Activated naive CD4-positive, alpha-beta T cell treated with anti-CD3 and anti-CD28 coated beads, Interleukin-2, amount 10 ng/mL, durations not matched to agents 7 days and 5 days (primary cell): Measurements from ENCODE around the gene TDP2.
"Not testable (repeated sequence)": the region's sequence is repeated elsewhere in the genome, so short reads cannot be mapped to it uniquely, and the experiment has no call there.

Source experiments
- CTCF ChIA-PET: fragments of 350-600 bp; sonication (Branson Sonifier 250); formaldehyde crosslinking; loops from one replicate; lab custom pipeline; 2021; ENCODE audit warnings: antibody characterized with exemption; lab: Charles Lee
- DNase-seq: peaks from one replicate; pipeline ENCODE4 v3.0.0-alpha.2; 2020
- H3K27ac Mint-ChIP-seq: one replicate; pipeline ENCODE4 v1.8.0; 2021; ENCODE audit warnings: mild to moderate bottlenecking, moderate library complexity, mixed read lengths
- H3K27me3 Mint-ChIP-seq: one replicate; pipeline ENCODE4 v1.8.0; 2021; ENCODE audit warnings: mild to moderate bottlenecking, mixed read lengths
- H3K36me3 Mint-ChIP-seq: one replicate; pipeline ENCODE4 v1.8.0; 2021; ENCODE audit warnings: mixed read lengths
- H3K4me1 Mint-ChIP-seq: one replicate; pipeline ENCODE4 v1.8.0; 2021; ENCODE audit warnings: mixed read lengths
- H3K4me3 Mint-ChIP-seq: one replicate; pipeline ENCODE4 v1.8.0; 2021; ENCODE audit warnings: mild to moderate bottlenecking, moderate library complexity, mixed read lengths
- H3K9me3 Mint-ChIP-seq: one replicate; pipeline ENCODE4 v1.8.0; 2021; ENCODE audit warnings: mixed read lengths

TDP2 gene

GRCh38 chr6:24692415-24692814 lies 25.7 kb upstream of the TDP2 start:
- Mint-ChIP-seq H3K4me1 (peaks cover 10% of the 10 kb centered on the region), H3K9me3 (no peaks in the 10 kb centered on the region), H3K27ac (no peak overlapping the region), H3K27me3 (no peaks in the 10 kb centered on the region), H3K4me3 (no peak overlapping the region), H3K36me3 (peaks cover under 1% of the 10 kb centered on the region)
- CTCF ChIA-PET: interaction anchor here (1.1 to 2.0 kb wide), 3 partner anchors 109 to 334 kb away, joined by 3 to 6 read pairs (median 4); no protein-coding TSS in a partner anchor
- DNase-seq: no peak

DNA sequence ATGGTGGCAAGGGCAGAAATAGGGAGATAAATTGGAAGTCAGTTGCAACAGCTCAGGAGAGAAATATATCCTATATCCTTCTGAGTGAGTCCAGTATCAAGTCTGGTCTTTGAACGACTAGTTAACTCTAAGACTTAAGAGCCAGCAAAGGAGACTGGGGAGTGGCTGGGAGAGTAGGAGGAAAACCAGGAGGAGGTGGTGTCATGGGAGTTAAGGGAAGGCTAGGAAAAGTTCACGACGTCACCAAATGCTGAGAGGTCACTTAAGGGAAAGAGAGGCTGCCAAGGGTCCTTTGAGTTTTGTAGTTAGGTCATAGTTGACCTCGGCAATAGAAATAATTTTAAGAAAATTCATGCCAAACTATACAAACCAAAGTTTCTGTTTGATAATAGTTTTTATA lies 25.3 kb upstream of the TDP2 start:
- no peaks in the 10 kb centered on the region for H3K27me3 Mint-ChIP-seq
- no peak overlapping the region for H3K4me3 Mint-ChIP-seq
- no peak overlapping the region for H3K27ac Mint-ChIP-seq
- peaks cover 3% of the 10 kb centered on the region for H3K36me3 Mint-ChIP-seq
- CTCF ChIA-PET: interaction anchor here (1.1 to 2.0 kb wide), 3 partner anchors 108 to 334 kb away, joined by 3 to 6 read pairs (median 4); no protein-coding TSS in a partner anchor
- H3K4me1 Mint-ChIP-seq: peaks cover 10% of the 10 kb centered on the region
- H3K9me3 Mint-ChIP-seq: no peaks in the 10 kb centered on the region
- no peak for DNase-seq

- Mint-ChIP-seq H3K27me3 (no peaks in the 10 kb centered on the region), H3K4me3 (no peak overlapping the region), H3K4me1 (peaks cover 10% of the 10 kb centered on the region), H3K36me3 (peaks cover 3% of the 10 kb centered on the region), H3K9me3 (no peaks in the 10 kb centered on the region), H3K27ac (no peak overlapping the region)
- no peak for DNase-seq
- CTCF ChIA-PET: interaction anchor here (1.1 to 2.0 kb wide), 3 partner anchors 108 to 334 kb away, joined by 3 to 6 read pairs (median 4); no protein-coding TSS in a partner anchor
Measured at GRCh38 chr6:24691550-24691949, 24.9 kb upstream of the TDP2 start.

GRCh38 chr6:24690593-24690992 lies 23.9 kb upstream of the TDP2 start:
- H3K4me1 Mint-ChIP-seq: peaks cover 10% of the 10 kb centered on the region
- no peaks in the 10 kb centered on the region for H3K9me3 Mint-ChIP-seq
- no peak for DNase-seq
- H3K27me3 Mint-ChIP-seq: no peaks in the 10 kb centered on the region
- peaks cover 3% of the 10 kb centered on the region for H3K36me3 Mint-ChIP-seq
- no peak overlapping the region for H3K27ac Mint-ChIP-seq
- CTCF ChIA-PET: no interaction called here
- no peak overlapping the region for H3K4me3 Mint-ChIP-seq

GRCh38 chr6:24689964-24690363 lies 23.3 kb upstream of the TDP2 start:
- H3K4me3 Mint-ChIP-seq: no peak overlapping the region
- peaks cover 10% of the 10 kb centered on the region for H3K4me1 Mint-ChIP-seq
- no peaks in the 10 kb centered on the region for H3K27me3 Mint-ChIP-seq
- H3K9me3 Mint-ChIP-seq: no peaks in the 10 kb centered on the region
- CTCF ChIA-PET: interaction anchor here (1.3 kb wide), 1 partner anchor 106 kb away, joined by 7 read pairs; no protein-coding TSS in a partner anchor
- no peak for DNase-seq
- H3K27ac Mint-ChIP-seq: no peak overlapping the region
- peaks cover 3% of the 10 kb centered on the region for H3K36me3 Mint-ChIP-seq

- no peak overlapping the region for H3K4me3 Mint-ChIP-seq
- no peak overlapping the region for H3K27ac Mint-ChIP-seq
- DNase-seq: no peak
Measured at GRCh38 chr6:24686946-24687345, 20.2 kb upstream of the TDP2 start.

GRCh38 chr6:24686408-24686807 lies 19.7 kb upstream of the TDP2 start:
- CTCF ChIA-PET: no interaction called here
- Mint-ChIP-seq H3K4me1 (no peaks in the 10 kb centered on the region), H3K27ac (no peak overlapping the region)

More at GRCh38 chr6:24686946-24687345, 20.2 kb upstream of the TDP2 start:
- CTCF ChIA-PET: no interaction called here
- no peaks in the 10 kb centered on the region for H3K9me3 Mint-ChIP-seq
- H3K27me3 Mint-ChIP-seq: no peaks in the 10 kb centered on the region
- H3K36me3 Mint-ChIP-seq: peaks cover 3% of the 10 kb centered on the region
- H3K4me1 Mint-ChIP-seq: peaks cover 2% of the 10 kb centered on the region

DNA sequence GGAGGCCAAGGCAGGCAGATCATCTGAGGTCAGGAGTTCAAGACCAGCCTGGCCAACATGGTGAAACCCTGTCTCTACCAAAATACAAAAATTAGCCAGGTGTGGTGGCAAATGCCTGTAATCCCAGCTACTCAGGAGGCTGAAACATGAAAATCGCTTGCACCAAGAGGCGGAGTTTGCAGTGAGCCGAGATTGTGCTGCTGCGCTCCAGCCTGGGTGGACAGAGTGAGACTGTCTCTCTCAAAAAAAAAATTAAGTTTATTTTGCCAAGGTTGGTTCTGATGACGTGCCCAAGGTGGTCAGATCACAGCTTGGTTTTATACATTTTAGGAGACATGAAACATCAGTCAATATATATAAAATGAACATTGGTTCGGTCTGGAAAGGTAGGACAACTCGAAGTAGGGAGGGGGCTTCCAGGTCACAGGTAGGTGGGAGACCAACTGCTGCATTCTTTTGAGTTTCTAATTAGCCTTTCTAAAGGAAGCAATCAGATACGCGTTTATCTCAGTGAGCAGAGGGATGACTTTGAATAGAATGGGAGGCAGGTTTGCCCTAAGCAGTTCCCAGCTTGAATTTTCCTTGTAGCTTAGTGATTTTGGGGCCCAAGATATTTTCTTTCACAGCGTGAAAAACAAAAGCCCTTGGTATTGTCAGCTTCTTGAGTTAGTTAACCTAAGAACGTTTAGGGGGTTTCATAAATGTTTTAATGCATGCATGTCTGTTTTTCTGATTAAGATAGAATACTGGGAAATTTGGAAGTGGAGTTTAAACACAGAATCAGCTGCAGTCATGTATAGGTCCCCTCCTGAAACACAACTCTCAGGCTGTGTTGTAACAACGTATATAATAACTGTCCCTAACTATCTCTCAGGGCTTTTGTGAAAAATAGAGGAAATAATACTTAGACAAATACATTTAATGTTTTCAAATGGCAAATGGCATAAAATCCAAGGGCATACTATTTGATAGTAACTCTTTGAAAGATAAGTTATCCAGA lies 16.9 kb upstream of the TDP2 start:
- no peaks in the 10 kb centered on the region for H3K4me1 Mint-ChIP-seq
- H3K36me3 Mint-ChIP-seq: peaks cover 3% of the 10 kb centered on the region
- CTCF ChIA-PET: interaction anchor here (1.6 kb wide), 1 partner anchor 102 kb away, joined by 3 read pairs; no protein-coding TSS in a partner anchor
- H3K4me3 Mint-ChIP-seq: no peak overlapping the region
- H3K27ac Mint-ChIP-seq: no peak overlapping the region
- DNase-seq: no peak
- no peaks in the 10 kb centered on the region for H3K9me3 Mint-ChIP-seq
- H3K27me3 Mint-ChIP-seq: no peaks in the 10 kb centered on the region

More at GRCh38 chr6:24686408-24686807, 19.7 kb upstream of the TDP2 start:
- no peaks in the 10 kb centered on the region for H3K27me3 Mint-ChIP-seq
- no peak overlapping the region for H3K4me3 Mint-ChIP-seq
- no peaks in the 10 kb centered on the region for H3K9me3 Mint-ChIP-seq
- DNase-seq: no peak
- H3K36me3 Mint-ChIP-seq: peaks cover 3% of the 10 kb centered on the region

- H3K27ac Mint-ChIP-seq: no peak overlapping the region
- H3K36me3 Mint-ChIP-seq: no peaks in the 10 kb centered on the region
- H3K9me3 Mint-ChIP-seq: peaks cover 1% of the 10 kb centered on the region
- H3K4me1 Mint-ChIP-seq: no peaks in the 10 kb centered on the region
- CTCF ChIA-PET: no interaction called here
- DNase-seq: no peak
- H3K27me3 Mint-ChIP-seq: no peaks in the 10 kb centered on the region
- no peak overlapping the region for H3K4me3 Mint-ChIP-seq
Measured at GRCh38 chr6:24680582-24680981, 13.9 kb upstream of the TDP2 start.

DNA sequence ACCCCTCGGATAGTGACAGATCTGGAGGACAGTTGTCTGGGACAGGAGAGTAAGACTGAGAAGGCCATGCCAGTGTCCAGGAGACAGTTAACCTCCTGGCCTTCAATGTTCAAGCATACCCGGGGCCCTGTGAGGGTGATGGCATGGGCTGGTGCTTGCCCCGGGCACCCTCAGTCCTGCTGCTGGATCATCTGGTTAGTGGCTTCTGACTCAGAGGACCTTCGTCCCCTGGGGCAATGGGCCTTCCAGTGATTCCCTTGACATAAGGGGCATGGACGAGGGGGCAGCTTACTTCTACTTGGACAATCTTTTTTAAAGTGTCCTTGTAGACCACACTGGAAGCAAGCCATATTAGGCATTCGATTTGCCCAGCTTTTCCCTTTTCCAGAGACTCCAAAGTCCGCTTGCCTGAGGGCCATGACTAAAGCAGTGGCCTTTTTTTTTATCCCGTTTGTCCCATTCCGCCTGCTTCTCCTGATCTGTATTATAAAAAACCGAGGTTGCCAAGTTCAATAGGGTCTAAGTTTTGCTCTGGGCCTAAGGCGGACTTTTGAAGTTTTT lies 12.2 kb upstream of the TDP2 start:
- H3K4me3 Mint-ChIP-seq, H3K27ac Mint-ChIP-seq, H3K9me3 Mint-ChIP-seq, DNase-seq, H3K4me1 Mint-ChIP-seq, CTCF ChIA-PET, H3K27me3 Mint-ChIP-seq, H3K36me3 Mint-ChIP-seq: not testable (repeated sequence)

- Mint-ChIP-seq H3K36me3 (peaks cover 31% of the 10 kb centered on the region), H3K27me3 (no peaks in the 10 kb centered on the region), H3K4me1 (peaks cover 8% of the 10 kb centered on the region), H3K9me3 (peaks cover 31% of the 10 kb centered on the region), H3K4me3 (no peak overlapping the region), H3K27ac (no peak overlapping the region)
- CTCF ChIA-PET: no interaction called here
- no peak for DNase-seq
Measured at GRCh38 chr6:24673625-24674024, 6.9 kb upstream of the TDP2 start.

GRCh38 chr6:24672620-24673182 lies 6.0 kb upstream of the TDP2 start:
- CTCF ChIA-PET: no interaction called here
- no peak overlapping the region for H3K4me3 Mint-ChIP-seq
- peaks cover 31% of the 10 kb centered on the region for H3K9me3 Mint-ChIP-seq
- DNase-seq: no peak
- peaks cover 16% of the 10 kb centered on the region for H3K4me1 Mint-ChIP-seq
- no peaks in the 10 kb centered on the region for H3K27me3 Mint-ChIP-seq
- no peak overlapping the region for H3K27ac Mint-ChIP-seq
- peaks cover 31% of the 10 kb centered on the region for H3K36me3 Mint-ChIP-seq

DNA sequence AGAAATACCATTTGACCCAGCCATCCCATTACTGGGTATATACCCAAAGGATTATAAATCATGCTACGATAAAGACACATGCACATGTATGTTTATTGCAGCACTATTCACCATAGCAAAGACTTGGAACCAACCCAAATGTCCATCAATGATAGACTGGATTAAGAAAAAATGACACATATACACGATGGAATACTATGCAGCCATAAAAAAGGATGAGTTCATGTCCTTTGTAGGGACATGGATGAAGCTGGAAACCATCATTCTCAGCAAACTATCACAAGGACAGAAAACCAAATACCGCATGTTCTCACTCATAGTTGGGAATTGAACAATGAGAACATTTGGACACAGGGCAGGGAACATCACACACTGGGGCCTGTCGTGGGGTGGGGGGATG lies 4.4 kb upstream of the TDP2 start:
- H3K27ac Mint-ChIP-seq, DNase-seq, H3K27me3 Mint-ChIP-seq, CTCF ChIA-PET, H3K4me3 Mint-ChIP-seq: not testable (repeated sequence)
- peaks cover 31% of the 10 kb centered on the region for H3K9me3 Mint-ChIP-seq
- peaks cover 37% of the 10 kb centered on the region for H3K36me3 Mint-ChIP-seq
- peaks cover 26% of the 10 kb centered on the region for H3K4me1 Mint-ChIP-seq

- DNase-seq, H3K27ac Mint-ChIP-seq, CTCF ChIA-PET, H3K27me3 Mint-ChIP-seq, H3K4me3 Mint-ChIP-seq: not testable (repeated sequence)
- peaks cover 37% of the 10 kb centered on the region for H3K36me3 Mint-ChIP-seq
- H3K4me1 Mint-ChIP-seq: peaks cover 30% of the 10 kb centered on the region
- H3K9me3 Mint-ChIP-seq: peaks cover 29% of the 10 kb centered on the region
Measured at GRCh38 chr6:24670492-24670891, 3.8 kb upstream of the TDP2 start.
